Activated CD8-positive, alpha-beta memory T cell treated with anti-CD3 and anti-CD28 coated beads for 4 hours (primary cell): Measurements from ENCODE around the gene ABHD1.

ENCODE experiments used
- DNase-seq, 2 donors: peaks; one replicate each; pipeline ENCODE4 v3.0.0-alpha.2; 2020; ENCODE audit warnings: low read depth in 2 of 2

The ABHD1 gene

GRCh38 chr2:27135478-27135955, 11.9 kb downstream of the ABHD1 start:
- no peak for DNase-seq

DNA sequence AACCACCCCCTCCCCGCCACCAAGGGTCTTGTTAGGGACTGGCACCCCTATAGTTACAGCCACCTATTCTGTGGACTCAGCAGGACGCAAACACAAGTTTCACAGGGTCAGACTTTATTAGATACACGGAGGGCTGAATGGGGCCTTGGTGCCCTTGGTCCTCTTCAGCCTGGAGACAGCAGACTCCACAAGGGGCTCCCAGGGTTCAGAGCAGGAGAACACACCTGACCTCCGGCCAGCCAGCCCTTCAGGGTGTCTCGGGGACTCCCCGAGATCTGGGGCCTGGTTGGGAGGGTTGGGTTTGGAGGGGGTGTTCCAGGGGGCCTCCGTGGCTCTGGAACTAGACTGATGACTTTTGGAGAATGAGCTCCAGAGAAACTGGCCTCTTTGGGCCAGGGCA, 13.1 kb downstream of the ABHD1 start:
- DNase-seq: no peak

- DNase-seq: no peak
These were observed 13.8 kb downstream of the ABHD1 start for GRCh38 chr2:27137322-27137935.

- DNase-seq: no peak
These were observed 14.5 kb downstream of the ABHD1 start for GRCh38 chr2:27138111-27138510.

DNA sequence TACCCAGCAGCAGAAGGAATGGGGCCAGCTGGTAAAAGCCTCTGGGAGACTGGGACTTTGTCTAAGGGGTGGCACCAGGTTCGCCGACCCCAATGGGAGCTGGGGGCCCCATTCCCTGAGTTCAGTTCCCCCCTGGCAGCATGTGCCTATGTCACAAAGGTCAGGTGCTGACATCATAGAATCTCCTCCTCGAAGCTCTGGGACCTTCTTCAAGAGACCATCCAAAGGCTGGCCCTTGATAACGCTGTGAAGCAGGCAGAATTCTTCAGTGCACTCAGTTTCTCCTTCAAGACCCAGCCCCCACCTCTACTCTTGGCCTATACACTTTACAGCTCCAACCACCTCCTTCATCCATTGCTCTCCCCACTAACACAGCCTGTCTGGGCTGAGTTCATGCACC, 15.7 kb downstream of the ABHD1 start, which contains the start of gene PRR30:
TSS of gene PRR30 (minus strand) at position 101 of the 400 bp plus-strand sequence. CDS start 1,081 bp downstream, outside the sequence.
- no peak for DNase-seq

GRCh38 chr2:27143285-27143684, 19.7 kb downstream of the ABHD1 start:
- DNase-seq: no peak

- DNase-seq: no peak
These were observed 22.1 kb downstream of the ABHD1 start for GRCh38 chr2:27145682-27146081.

- DNase-seq: no peak
These were observed 24.3 kb downstream of the ABHD1 start for GRCh38 chr2:27147935-27148334.

GRCh38 chr2:27148801-27149439, 25.3 kb downstream of the ABHD1 start, which contains the start of gene TCF23:
Gene TCF23 (plus strand): TSS chr2:27149004. CDS start chr2:27149134, 130 bp downstream.
- no peak for DNase-seq

GRCh38 chr2:27149570-27150405, 26.2 kb downstream of the ABHD1 start:
- no peak for DNase-seq

GRCh38 chr2:27150639-27151230, 27.1 kb downstream of the ABHD1 start:
- no peak for DNase-seq

DNA sequence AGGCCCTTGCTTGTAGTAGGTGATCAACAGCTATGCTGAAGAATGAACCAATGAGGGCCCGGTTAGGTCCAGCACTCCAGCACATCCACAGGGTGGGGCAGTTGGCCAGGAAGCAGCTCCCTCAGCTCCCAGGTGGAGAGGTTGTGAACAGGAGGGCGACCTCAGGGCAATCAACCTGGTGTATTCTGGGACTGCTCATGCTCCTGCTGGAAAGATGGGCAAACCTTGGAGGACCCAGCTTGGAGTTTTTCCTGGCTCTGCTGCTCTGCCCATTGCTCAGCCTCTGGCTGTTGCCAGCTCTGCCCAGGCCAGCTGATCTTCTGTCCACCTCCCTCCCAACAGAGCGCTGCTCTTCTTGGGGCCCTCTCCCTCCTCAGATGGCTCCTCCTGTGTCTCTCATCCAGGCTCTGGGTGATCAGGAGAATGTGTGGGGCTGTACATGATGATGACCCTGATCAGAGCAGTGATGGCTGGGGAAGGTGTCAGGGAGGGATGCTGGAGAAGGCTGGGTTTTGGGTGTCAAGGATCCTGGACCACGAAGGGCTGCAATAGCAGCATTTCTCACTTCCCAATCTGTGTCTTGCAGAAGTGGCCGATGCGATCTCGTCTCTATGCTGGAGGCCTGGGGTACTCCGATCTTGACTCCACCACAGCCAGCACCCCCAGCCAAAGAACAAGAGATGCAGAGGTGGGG, 28.6 kb downstream of the ABHD1 start:
- DNase-seq: no peak

DNA sequence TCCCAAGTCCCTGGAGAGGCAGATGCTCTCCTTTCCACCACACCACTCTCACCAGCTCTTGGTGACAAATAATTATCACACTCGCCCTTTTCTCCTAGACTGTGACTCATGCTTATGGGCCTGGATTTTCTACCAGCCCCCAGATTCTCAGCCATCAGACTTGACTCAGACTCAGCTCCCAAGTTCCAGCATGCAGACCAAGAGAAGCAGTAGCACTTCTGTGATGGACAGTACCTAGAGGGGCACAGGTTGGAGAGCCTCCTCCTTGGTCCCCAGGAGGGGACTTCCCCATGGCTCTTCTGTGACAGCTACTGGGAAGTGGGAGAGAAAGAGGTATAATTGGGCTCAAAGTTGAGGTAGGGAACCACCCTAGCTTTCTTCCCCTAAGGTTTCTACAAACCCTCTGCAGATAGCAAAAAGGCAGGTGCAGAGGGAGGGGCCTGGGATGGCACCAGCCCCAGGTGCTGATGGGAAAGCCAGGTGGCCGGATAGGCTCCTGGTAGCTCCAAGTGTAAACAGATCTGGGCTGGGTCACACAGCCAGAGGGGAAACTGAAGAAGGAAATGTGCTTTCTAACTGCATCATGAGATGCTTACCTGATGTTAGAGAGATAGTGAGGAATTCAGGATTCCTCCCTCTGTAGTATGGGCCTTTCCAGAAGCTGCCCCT, 29.3 kb downstream of the ABHD1 start:
- DNase-seq: no peak

- no peak for DNase-seq
These were observed 30.9 kb downstream of the ABHD1 start for GRCh38 chr2:27154488-27154887.

DNA sequence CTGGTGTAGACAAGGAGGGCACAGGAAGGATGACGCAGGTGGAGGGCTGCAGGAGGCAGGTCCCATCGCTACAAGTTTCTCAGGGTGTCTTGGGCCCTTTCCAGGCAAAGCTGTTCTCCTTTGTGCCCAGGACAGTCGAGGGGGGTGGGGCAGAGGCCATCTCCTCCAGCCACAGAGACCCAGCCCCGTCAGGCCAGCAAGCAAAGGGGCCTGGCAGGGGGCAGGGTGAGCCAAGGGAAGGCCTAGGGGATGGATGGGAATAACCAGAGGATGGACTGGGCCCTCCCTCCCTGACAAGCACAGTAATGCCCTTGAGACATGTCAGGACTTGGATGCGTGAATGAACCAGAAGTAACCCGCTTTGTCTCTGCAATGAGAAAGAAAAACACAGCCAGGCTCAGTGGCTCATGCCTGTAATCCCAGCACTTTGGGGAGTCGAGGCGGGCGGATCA, 31.5 kb downstream of the ABHD1 start:
- DNase-seq: no peak

DNA sequence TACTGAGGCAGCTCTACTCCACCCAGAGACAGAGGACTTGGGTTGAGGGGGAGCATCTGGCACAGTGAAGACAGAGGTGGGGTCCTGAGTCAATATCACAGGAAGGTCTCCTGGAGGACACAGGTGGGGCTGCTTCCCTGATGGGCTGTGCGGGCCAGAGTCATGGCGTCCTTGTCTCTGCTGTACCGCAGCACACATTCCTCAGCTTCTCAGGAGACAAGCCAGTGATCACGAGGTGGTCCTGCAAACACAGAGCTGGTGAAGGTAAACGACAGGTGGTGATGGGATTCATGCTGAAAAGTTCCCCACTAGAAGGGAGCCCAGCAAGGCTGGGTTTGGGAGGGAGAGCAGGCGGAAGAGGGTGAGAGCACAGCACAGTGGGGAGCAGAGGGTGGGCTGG, 34.9 kb downstream of the ABHD1 start:
- no peak for DNase-seq

GRCh38 chr2:27159271-27159670, 35.7 kb downstream of the ABHD1 start:
- DNase-seq: no peak

- DNase-seq: no peak
These were observed 36.6 kb downstream of the ABHD1 start for GRCh38 chr2:27160191-27160590.

DNA sequence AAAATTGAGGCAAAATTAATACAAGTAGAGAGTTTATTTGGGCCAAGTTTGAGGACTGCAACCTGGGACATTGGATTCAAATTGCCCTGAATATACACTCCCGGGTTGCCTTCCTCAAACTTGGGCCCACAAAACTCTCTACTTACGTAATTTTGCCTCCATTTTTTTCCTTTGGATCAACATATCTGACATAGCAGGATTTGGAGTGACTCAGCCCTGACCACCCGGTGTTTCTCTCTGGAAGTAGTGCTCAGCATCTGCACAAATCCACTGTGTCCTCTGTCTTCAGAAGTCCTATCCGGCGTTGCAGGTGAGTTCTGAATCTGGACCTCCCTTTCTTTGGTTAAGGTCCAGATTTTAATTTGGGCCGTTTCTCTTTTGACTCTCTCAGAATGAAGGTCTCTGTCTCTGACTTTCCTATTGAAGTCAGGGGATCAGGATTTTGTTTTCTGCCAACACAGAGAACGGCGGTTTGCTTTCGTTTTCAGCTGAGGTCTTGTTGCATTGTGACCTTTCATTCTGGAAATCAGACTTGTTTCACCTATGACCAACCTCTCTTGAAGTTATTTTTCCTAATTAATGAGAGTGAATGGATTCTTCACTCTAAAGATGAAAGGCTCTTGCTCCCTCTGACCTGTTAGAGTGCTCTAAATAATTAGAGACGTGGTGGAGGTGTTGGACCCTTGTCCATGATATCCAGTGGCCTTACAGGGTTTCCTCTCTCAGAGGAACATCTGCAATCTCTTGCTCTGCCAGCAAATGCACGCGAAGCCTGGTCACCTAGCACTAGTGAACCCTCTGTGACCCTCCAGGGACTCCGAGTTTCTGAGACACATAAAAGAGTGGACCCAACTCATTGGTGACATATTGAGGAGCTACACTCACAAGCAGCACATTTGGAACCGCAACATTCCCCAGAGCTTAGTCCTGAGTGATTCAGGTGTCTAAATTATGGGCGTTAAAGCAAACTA, 38.8 kb downstream of the ABHD1 start:
- DNase-seq: no peak
